H1 (cell line): Measurements from ENCODE around the gene CBX2. TPM values are rescaled to one million over a fixed set of nuclear protein-coding genes. Genes with fewer than 3 reads are reported as not detected.

Experiments
- CREB1 ChIP-seq: IDR thresholded peaks from 2 replicates; pipeline ENCODE4 v1.6.1; 2012; ENCODE audit warnings: inconsistent platforms
- E2F6 ChIP-seq: IDR thresholded peaks from 2 replicates; pipeline ENCODE4 v1.6.1; 2012; ENCODE audit warnings: inconsistent platforms
- EP300 ChIP-seq, 2 experiments: IDR thresholded peaks; 1 replicate in 1 of 2; 2 replicates in 1 of 2; pipeline ENCODE4 v1.6.1; 2011 to 2012; ENCODE audit warnings: low read depth in 2 of 2, low read length in 2 of 2, mild to moderate bottlenecking in 2 of 2, borderline replicate concordance in 1 of 2, inconsistent platforms in 1 of 2, moderate library complexity in 1 of 2
- EZH2 ChIP-seq: fragments of 200-600 bp; sonication (generic); IDR thresholded peaks from 2 replicates; pipeline ENCODE4 v1.7.1; 2012; ENCODE audit warnings: low read depth, mild to moderate bottlenecking, moderate library complexity, low read length, inconsistent platforms; ENCODE audit not compliant: severe bottlenecking
- POLR2AphosphoS5 ChIP-seq: IDR thresholded peaks from 2 replicates; pipeline ENCODE4 v1.6.1; 2011; ENCODE audit warnings: low read depth, low read length
- POU5F1 ChIP-seq: IDR thresholded peaks from 2 replicates; pipeline ENCODE4 v1.6.1; 2011; ENCODE audit warnings: low read depth, mild to moderate bottlenecking, low read length, moderate library complexity
- TAF1 ChIP-seq: IDR thresholded peaks from 2 replicates; pipeline ENCODE4 v1.6.1; 2011; ENCODE audit warnings: mild to moderate bottlenecking, low read depth, low read length
- TAF7 ChIP-seq: optimal IDR thresholded peaks from 2 replicates; pipeline ENCODE3; 2011; ENCODE audit warnings: low read depth, mild to moderate bottlenecking, inconsistent platforms, low read length, moderate library complexity, borderline replicate concordance
- polyA plus RNA-seq, 7 experiments: library from polyadenylated mRNA; depleted of rRNA in 3 of 7; stranded (reverse) in 5 of 7; unstranded in 2 of 7; fragments of >200 nt in 5 of 7; fragments of 200-250 nt in 2 of 7; gene quantifications; 1 replicate in 5 of 7; 2 replicates in 1 of 7; 4 replicates in 1 of 7; pipeline versions ENCODE4 v1.2.1 to v1.2.3, GENCODE V29; 2011 to 2013; ENCODE audit warnings: missing spikeins in 2 of 7, mixed read lengths in 2 of 7
- total RNA-seq: library from RNA; stranded (reverse); fragmentation: NEBNext Ultra II Directional; extraction: Animal tissue kit (Norgen Biotek cat#: 25700); gene quantifications from 2 replicates; pipeline ENCODE4 v1.2.1, GENCODE V29; 2021

CBX2 gene
- total and polyA plus RNA-seq, 2 of the 8 experiments (the other 6 are each of a cell fraction or from before 2014, with no cell fraction given): 64.3 to 83.9 TPM

- TF ChIP-seq TAF7: no peak
- no peak for TF ChIP-seq EZH2
- no peak for TF ChIP-seq TAF1
- no peak for TF ChIP-seq POU5F1
- no peak for TF ChIP-seq EP300 (IDR thresholded peaks at IDR 0.05; ENCODE audit: borderline replicate concordance in 1 of 2, low read depth in 2 of 2, low read length in 2 of 2)
- no peak for TF ChIP-seq CREB1
- TF ChIP-seq POLR2AphosphoS5: no peak
- no peak for TF ChIP-seq E2F6
Measured at GRCh38 chr17:79769570-79770506, 8.1 kb upstream of the CBX2 start (continued).
